Astrocyte of the spinal cord (primary cell): ENCODE measurements around the gene MN1.

ENCODE experiments used
- DNase-seq: peaks from one replicate; pipeline ENCODE4 v3.0.0; 2011; ENCODE audit warnings: low read depth, low spot score
- H3K4me3 ChIP-seq: 2 replicates; pipeline ENCODE4 v1.5.1; 2011; ENCODE audit warnings: low read depth, mild to moderate bottlenecking, low read length, moderate library complexity
- in situ Hi-C: cut with HindIII; loops from 2 replicates; pipeline ENCODE4 v1.10.0; 2017; ENCODE audit warnings: low sequenced_read_pairs
- TF ChIP-seq, protein P1 (sequence below): IDR thresholded peaks from 2 replicates; pipeline ENCODE4 v1.5.1; 2012; ENCODE audit warnings: low read depth, mild to moderate bottlenecking, low read length, inconsistent platforms

MN1 gene

DNA sequence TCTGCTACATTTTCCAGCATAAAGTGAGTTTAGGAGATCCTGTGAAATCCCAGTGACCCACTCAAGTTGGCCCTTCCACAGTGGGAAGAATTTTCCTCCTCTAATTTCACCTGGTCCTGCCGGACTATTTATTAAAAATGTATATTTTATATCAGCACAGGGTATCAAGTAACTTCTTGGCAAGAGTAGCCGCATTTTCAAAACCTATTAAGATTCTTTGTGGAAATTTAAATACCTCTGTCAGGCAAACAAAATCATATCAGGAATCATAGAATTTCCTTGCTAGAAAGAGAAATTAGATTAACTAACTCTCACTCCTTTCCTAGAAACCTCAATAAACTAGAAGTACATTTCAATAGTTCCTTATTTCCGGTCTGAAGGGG lies 9.7 kb downstream of the MN1 start:
- TF ChIP-seq, protein P1, sequence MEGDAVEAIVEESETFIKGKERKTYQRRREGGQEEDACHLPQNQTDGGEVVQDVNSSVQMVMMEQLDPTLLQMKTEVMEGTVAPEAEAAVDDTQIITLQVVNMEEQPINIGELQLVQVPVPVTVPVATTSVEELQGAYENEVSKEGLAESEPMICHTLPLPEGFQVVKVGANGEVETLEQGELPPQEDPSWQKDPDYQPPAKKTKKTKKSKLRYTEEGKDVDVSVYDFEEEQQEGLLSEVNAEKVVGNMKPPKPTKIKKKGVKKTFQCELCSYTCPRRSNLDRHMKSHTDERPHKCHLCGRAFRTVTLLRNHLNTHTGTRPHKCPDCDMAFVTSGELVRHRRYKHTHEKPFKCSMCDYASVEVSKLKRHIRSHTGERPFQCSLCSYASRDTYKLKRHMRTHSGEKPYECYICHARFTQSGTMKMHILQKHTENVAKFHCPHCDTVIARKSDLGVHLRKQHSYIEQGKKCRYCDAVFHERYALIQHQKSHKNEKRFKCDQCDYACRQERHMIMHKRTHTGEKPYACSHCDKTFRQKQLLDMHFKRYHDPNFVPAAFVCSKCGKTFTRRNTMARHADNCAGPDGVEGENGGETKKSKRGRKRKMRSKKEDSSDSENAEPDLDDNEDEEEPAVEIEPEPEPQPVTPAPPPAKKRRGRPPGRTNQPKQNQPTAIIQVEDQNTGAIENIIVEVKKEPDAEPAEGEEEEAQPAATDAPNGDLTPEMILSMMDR: no peak
- in situ Hi-C loops: no loop called here
- H3K4me3 ChIP-seq: no peak overlapping the region
- no peak for DNase-seq

DNA sequence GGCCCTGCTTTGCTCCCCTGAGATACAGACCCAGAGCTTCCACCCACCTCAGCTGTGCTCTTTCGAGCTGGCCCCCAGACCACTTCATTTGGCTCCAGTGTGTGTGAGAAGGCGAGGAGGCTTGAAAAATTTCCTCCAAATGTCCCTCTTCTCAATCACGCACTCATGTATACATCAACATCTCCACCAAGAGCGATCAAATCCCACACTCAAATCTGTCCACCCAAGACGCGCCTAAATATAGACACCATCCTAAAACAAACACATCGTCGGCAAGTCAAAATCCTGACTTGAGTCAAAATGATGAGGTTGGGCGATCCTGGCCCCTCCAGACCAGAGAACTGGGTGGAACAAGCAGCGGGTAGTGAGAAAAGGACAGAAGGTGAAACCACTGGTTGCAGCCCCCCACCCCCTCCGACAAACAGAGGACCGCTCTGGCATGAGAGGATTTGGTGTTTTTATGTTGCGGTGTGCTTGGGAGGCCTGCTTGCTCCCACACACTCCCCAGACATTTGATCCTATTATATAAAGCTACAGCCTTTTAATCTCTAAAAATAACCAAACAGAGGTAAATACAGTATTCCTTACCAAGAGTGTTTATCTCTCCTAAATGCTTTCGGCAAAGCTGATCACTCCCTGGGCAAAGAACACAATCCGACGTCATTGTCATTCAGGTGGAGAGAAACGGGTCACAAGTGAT lies 10.2 kb downstream of the MN1 start:
- DNase-seq: no peak
- in situ Hi-C loops: no loop called here
- TF ChIP-seq, protein P1: no peak
- H3K4me3 ChIP-seq: no peak overlapping the region

DNA sequence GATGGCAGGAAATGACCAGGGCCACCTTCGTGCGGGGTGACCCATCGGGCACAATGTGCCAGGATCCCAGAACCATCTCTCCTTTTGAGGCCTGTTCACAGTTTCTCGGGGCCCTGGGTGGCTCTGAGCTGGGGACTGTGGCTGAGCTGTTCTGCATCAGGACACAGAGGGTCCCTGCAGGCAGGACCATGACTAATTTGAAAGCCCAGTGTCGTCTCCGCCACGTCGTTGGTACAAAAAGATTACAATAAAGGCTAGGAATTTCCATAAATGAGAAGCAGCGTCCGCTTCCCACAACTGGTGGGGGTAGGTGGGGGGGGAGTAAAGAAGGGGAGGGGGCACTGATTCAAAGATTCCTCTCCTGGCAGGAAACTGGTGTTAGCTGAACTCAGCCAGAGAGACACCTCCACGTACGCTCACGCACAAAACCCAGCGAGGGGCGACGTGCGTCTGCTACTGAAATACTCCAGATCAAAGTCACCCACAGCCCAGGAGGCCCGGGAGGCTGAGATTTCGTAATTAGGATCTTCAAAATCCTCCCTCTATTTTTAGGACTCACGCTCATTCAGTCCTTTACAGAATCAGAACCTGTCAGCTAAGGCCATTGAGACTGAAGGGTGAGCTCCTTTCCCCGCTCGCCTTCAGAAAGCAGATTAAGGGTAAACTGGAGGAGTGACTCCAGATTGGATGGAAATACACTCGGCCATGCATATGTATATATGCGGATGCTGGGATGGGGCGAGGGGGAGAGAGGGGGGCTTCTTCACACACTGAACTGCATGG lies 11.0 kb downstream of the MN1 start:
- in situ Hi-C loops: no loop called here
- TF ChIP-seq, protein P1: no peak
- DNase-seq: no peak
- H3K4me3 ChIP-seq: no peak overlapping the region

DNA sequence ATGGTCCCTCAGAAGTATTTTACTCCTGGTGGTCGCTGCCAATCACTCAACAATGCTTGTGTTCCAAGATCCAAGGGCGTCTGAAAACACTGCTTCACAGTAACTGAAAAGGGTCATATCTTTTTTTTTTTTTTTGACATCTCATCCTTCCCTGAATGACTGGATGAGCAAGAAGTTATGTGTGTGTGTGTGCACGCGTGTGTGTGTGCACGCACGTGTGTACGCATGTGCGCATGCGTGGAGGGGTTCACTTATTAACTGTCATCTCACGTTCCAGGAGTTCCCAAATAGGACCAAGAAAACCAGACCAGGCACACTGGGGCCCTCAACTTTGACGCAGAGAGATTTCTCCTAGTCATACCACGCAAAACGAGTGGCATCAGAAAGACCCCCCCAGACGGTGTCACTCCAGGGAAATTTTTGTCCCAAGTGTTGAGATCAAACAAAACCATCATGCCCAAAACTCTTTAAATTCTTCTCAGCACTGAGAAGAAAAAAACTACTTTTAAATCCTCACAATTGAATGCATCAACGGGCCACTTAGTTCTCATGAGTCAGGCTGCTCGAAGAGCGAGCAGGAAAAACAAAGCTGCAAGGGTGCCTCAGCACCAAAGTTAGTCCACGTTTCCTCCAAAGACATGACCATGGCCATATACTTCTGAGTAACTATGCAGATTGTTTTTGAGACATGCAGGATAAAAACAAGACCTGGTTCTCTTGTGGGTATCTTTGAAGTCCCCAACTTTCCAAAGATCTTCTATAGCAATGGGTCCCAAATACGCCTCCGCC lies 12.9 kb downstream of the MN1 start:
- peak; percentile 7 for DNase-seq
- TF ChIP-seq, protein P1: no peak
- H3K4me3 ChIP-seq: no peak overlapping the region
- in situ Hi-C loops: no loop called here

DNA sequence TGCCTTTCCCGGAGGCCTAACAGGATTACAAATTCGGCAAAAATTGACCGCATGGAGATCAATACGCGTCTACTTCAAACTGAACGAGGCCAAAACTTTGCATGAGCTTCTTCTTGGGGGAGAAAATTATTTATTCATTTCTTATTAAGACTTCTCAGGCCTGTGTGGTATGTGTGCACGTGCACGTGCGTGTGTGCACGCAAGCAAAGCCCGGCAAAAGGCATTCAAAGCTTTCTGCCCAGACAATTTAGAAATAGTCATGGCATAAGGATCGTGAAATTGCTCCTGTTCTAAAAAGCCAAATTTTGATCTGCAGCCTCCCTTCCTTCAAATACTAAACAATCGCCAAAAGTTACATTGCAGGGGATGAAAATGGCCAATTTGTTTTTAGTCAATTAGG lies 14.6 kb downstream of the MN1 start:
- H3K4me3 ChIP-seq: no peak overlapping the region
- TF ChIP-seq, protein P1: no peak
- DNase-seq: no peak
- in situ Hi-C loops: no loop called here

DNA sequence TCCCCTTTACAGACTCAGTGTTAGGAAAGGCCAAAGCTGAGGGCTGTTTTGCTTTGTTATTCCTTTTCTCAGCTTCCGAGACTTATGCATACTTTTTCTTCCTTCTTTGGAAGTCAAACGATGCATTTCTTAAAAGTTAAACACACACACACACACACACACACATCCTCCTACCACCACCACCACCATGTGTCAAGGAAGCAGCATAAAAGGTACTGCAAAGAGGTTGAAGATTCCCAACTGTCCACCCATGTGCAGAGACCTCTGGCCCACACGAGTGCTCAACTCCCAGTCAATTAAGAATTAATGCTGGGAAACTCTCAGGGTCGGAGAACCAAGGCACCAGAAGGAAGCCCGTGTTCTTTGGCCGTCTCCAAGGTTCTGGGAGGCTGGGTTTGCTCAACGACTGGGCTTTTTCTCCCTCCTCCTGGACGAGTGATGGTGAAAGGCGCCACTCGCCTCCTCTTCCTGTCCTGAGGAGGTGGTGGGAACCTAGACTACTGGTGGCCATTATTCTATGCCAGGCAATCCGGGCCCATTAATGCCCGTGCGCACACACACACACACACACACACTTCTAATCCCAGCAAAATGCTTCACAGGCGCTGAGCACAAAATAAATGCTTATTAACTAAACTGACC lies 15.1 kb downstream of the MN1 start:
- in situ Hi-C loops: no loop called here
- H3K4me3 ChIP-seq: no peak overlapping the region
- DNase-seq: no peak
- TF ChIP-seq, protein P1: no peak
